HepG2 (cell line): ENCODE measurements around the gene ANKS3. TPM values are rescaled to one million over a fixed set of nuclear protein-coding genes. Genes with fewer than 3 reads are reported as not detected.

Source experiments
- AGO1 ChIP-seq: fragments of 200-400 bp; formaldehyde crosslinking; IDR thresholded peaks from 2 replicates; pipeline ENCODE4 v1.6.1; 2017; ENCODE audit warnings: mild to moderate bottlenecking, low read depth, low read length, moderate library complexity; ENCODE audit not compliant: poor library complexity, severe bottlenecking
- ATM ChIP-seq: fragments of 450-650 bp; IDR thresholded peaks from 2 replicates; pipeline ENCODE4 v1.7.1; 2017; ENCODE audit warnings: mild to moderate bottlenecking, borderline replicate concordance
- JUN ChIP-seq: sonication (generic); formaldehyde crosslinking; IDR thresholded peaks from 2 replicates; pipeline ENCODE4 v1.4.0; 2020; ENCODE audit warnings: mild to moderate bottlenecking, missing genetic modification reagents
- KDM4B ChIP-seq: sonication (generic); formaldehyde crosslinking; IDR thresholded peaks from 2 replicates; pipeline ENCODE4 v1.4.0; 2020; ENCODE audit warnings: missing genetic modification reagents
- MTA3 ChIP-seq: sonication (generic); formaldehyde crosslinking; IDR thresholded peaks from 2 replicates; pipeline ENCODE4 v1.4.0; 2020; ENCODE audit warnings: missing genetic modification reagents
- MTF1 ChIP-seq: sonication (generic); formaldehyde crosslinking; IDR thresholded peaks from 2 replicates; pipeline ENCODE4 v1.5.0; 2020; ENCODE audit warnings: missing genetic modification reagents
- PRPF4 ChIP-seq: fragments of 200-400 bp; formaldehyde crosslinking; IDR thresholded peaks from 2 replicates; pipeline ENCODE4 v1.6.1; 2016; ENCODE audit warnings: low read length, low read depth; ENCODE audit not compliant: poor library complexity, severe bottlenecking
- REL ChIP-seq: sonication (generic); formaldehyde crosslinking; conservative IDR thresholded peaks from 2 replicates; pipeline ENCODE4 v1.8.0; 2022; ENCODE audit warnings: mild to moderate bottlenecking, missing genetic modification reagents, moderate library complexity
- SRSF1 ChIP-seq: fragments of 200-400 bp; formaldehyde crosslinking; optimal IDR thresholded peaks from 2 replicates; pipeline ENCODE3; 2017; ENCODE audit warnings: mild to moderate bottlenecking, low read depth, low read length, moderate library complexity
- TBP ChIP-seq: sonication (generic); formaldehyde crosslinking; IDR thresholded peaks from 2 replicates; pipeline ENCODE4 v1.5.0; 2020; ENCODE audit warnings: missing genetic modification reagents
- ZNF253 ChIP-seq: sonication (generic); formaldehyde crosslinking; IDR thresholded peaks from 2 replicates; pipeline ENCODE4 v1.8.0; 2022; ENCODE audit warnings: mild to moderate bottlenecking, missing genetic modification reagents, borderline replicate concordance
- ZNF256 ChIP-seq: sonication (generic); formaldehyde crosslinking; conservative IDR thresholded peaks from 2 replicates; pipeline ENCODE4 v1.4.0; 2020; ENCODE audit warnings: missing genetic modification reagents
- ZNF326 ChIP-seq: sonication (generic); formaldehyde crosslinking; IDR thresholded peaks from 2 replicates; pipeline ENCODE4 v1.4.0; 2020; ENCODE audit warnings: missing genetic modification reagents, borderline replicate concordance
- ZNF34 ChIP-seq: sonication (generic); formaldehyde crosslinking; IDR thresholded peaks from 2 replicates; pipeline ENCODE4 v1.4.0; 2020; ENCODE audit warnings: mild to moderate bottlenecking, missing genetic modification reagents, borderline replicate concordance
- ZNF546 ChIP-seq: sonication (generic); formaldehyde crosslinking; conservative IDR thresholded peaks from 2 replicates; pipeline ENCODE4 v1.8.1; 2023; ENCODE audit warnings: mild to moderate bottlenecking, missing genetic modification reagents
- ZNF607 ChIP-seq: sonication (generic); formaldehyde crosslinking; IDR thresholded peaks from 2 replicates; pipeline ENCODE4 v1.5.1; 2020; ENCODE audit warnings: missing genetic modification reagents, mild to moderate bottlenecking, borderline replicate concordance
- ZNF674 ChIP-seq: sonication (generic); formaldehyde crosslinking; IDR thresholded peaks from 2 replicates; pipeline ENCODE4 v1.5.0; 2020; ENCODE audit warnings: low read depth, mild to moderate bottlenecking, missing genetic modification reagents
- ZNF768 ChIP-seq: sonication (generic); formaldehyde crosslinking; IDR thresholded peaks from 2 replicates; pipeline ENCODE4 v1.4.0; 2020; ENCODE audit warnings: missing genetic modification reagents
- ZNF850 ChIP-seq: sonication (generic); formaldehyde crosslinking; conservative IDR thresholded peaks from 2 replicates; pipeline ENCODE4 v1.9.0; 2021; ENCODE audit warnings: mild to moderate bottlenecking, missing genetic modification reagents
- polyA plus RNA-seq, 8 experiments: library from polyadenylated mRNA; depleted of rRNA in 3 of 8; stranded (reverse) in 7 of 8; unstranded in 1 of 8; fragments of >200 nt; fragmentation: Illumina TruSeq in 4 of 8; extraction: Trizol in 4 of 8; gene quantifications; 2 replicates each; pipeline versions ENCODE4 v1.2.1 to v1.2.3, GENCODE V29; 2011 to 2016; ENCODE audit warnings: low read depth in 4 of 8, missing spikeins in 1 of 8, mixed read lengths in 1 of 8; ENCODE audit not compliant: insufficient read depth in 1 of 8
- total RNA-seq, 5 experiments: library from RNA; depleted of rRNA; stranded (reverse); fragments of >200 nt; fragmentation: Illumina TruSeq; extraction: Trizol; gene quantifications; 2 replicates each; pipeline ENCODE4 v1.2.3, GENCODE V29; 2016; ENCODE audit warnings: low read depth in 1 of 5
- TF ChIP-seq, protein P1 (sequence below): sonication (generic); formaldehyde crosslinking; IDR thresholded peaks from 2 replicates; pipeline ENCODE4 v1.8.0; 2022; ENCODE audit warnings: missing genetic modification reagents, mild to moderate bottlenecking, inconsistent platforms, borderline replicate concordance
- TF ChIP-seq, protein P2 (sequence below): sonication (generic); formaldehyde crosslinking; IDR thresholded peaks from 2 replicates; pipeline ENCODE4 v1.4.0; 2020; ENCODE audit warnings: missing genetic modification reagents
- TF ChIP-seq, protein P3 (sequence below): sonication (generic); formaldehyde crosslinking; IDR thresholded peaks from 2 replicates; pipeline ENCODE4 v1.4.0; 2020; ENCODE audit warnings: missing genetic modification reagents, borderline replicate concordance

The ANKS3 gene
- total and polyA plus RNA-seq, 2 of the 13 experiments (the other 11 are each of a cell fraction or from before 2014, with no cell fraction given): 11.4 to 15.9 TPM

GRCh38 chr16:4766875-4767628 lies 33.0 kb upstream of the ANKS3 start, which contains the start of gene ZNF500 (continued):
- TF ChIP-seq, protein P1, sequence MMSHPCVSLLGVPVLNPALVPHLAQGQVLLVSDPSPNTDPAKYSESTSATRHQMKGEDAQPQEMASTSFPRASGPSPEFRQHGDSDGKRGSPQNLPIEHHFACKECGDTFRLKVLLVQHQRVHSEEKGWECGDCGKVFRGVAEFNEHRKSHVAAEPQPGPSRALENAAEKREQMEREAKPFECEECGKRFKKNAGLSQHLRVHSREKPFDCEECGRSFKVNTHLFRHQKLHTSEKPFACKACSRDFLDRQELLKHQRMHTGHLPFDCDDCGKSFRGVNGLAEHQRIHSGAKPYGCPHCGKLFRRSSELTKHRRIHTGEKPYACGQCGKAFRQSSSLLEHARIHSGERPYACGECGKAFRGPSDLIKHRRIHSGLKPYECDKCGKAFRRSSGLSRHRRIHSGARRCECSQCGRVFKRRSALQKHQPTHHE (CRISPR knock-in tag): peak; percentile 79; the same call in 1 of the 2 replicates
- TF ChIP-seq, protein P2, sequence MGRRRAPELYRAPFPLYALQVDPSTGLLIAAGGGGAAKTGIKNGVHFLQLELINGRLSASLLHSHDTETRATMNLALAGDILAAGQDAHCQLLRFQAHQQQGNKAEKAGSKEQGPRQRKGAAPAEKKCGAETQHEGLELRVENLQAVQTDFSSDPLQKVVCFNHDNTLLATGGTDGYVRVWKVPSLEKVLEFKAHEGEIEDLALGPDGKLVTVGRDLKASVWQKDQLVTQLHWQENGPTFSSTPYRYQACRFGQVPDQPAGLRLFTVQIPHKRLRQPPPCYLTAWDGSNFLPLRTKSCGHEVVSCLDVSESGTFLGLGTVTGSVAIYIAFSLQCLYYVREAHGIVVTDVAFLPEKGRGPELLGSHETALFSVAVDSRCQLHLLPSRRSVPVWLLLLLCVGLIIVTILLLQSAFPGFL: no peak
- TF ChIP-seq KDM4B (CRISPR knock-in tag) (no peak), ZNF607 (CRISPR knock-in tag) (peak; percentile 74; the same call in 1 of the 2 replicates), ZNF256 (CRISPR knock-in tag) (0 out of 2 replicates have a peak, but pooled peaks have one; percentile 12), JUN (no peak), SRSF1 (no peak), ZNF768 (CRISPR knock-in tag) (peak; percentile 48; the same call in 1 of the 2 replicates), REL (CRISPR knock-in tag) (no peak), ZNF850 (CRISPR knock-in tag) (no peak), ZNF546 (CRISPR knock-in tag) (peak; percentile 89), PRPF4 (no peak), TBP (CRISPR knock-in tag) (no peak), ATM (no peak), MTF1 (no peak), ZNF674 (CRISPR knock-in tag) (no peak), ZNF253 (CRISPR knock-in tag) (no peak), ZNF34 (CRISPR knock-in tag) (no peak), AGO1 (no peak), ZNF326 (CRISPR knock-in tag) (no peak), MTA3 (CRISPR knock-in tag) (no peak)
- TF ChIP-seq, protein P3, sequence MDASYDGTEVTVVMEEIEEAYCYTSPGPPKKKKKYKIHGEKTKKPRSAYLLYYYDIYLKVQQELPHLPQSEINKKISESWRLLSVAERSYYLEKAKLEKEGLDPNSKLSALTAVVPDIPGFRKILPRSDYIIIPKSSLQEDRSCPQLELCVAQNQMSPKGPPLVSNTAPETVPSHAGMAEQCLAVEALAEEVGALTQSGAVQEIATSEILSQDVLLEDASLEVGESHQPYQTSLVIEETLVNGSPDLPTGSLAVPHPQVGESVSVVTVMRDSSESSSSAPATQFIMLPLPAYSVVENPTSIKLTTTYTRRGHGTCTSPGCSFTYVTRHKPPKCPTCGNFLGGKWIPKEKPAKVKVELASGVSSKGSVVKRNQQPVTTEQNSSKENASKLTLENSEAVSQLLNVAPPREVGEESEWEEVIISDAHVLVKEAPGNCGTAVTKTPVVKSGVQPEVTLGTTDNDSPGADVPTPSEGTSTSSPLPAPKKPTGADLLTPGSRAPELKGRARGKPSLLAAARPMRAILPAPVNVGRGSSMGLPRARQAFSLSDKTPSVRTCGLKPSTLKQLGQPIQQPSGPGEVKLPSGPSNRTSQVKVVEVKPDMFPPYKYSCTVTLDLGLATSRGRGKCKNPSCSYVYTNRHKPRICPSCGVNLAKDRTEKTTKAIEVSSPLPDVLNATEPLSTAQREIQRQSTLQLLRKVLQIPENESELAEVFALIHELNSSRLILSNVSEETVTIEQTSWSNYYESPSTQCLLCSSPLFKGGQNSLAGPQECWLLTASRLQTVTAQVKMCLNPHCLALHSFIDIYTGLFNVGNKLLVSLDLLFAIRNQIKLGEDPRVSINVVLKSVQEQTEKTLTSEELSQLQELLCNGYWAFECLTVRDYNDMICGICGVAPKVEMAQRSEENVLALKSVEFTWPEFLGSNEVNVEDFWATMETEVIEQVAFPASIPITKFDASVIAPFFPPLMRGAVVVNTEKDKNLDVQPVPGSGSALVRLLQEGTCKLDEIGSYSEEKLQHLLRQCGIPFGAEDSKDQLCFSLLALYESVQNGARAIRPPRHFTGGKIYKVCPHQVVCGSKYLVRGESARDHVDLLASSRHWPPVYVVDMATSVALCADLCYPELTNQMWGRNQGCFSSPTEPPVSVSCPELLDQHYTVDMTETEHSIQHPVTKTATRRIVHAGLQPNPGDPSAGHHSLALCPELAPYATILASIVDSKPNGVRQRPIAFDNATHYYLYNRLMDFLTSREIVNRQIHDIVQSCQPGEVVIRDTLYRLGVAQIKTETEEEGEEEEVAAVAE (CRISPR knock-in tag): peak; percentile 68; the same call in 1 of the 2 replicates
